Eye (tissue), 1 donor: ENCODE measurements around the gene RCBTB2.
"Not testable (repeated sequence)": the region's sequence is repeated elsewhere in the genome, so short reads cannot be mapped to it uniquely, and the experiment has no call there.

ENCODE experiments used
- DNase-seq: peaks from one replicate; pipeline ENCODE4 v3.0.0-alpha.2; 2015

The RCBTB2 gene

GRCh38 chr13:48532506-48533499, at the start of gene RCBTB2:
RCBTB2 (minus strand) TSS chr13:48533080; CDS start chr13:48521939, 11,141 bp downstream.
- DNase-seq = peak; percentile 100

- no peak for DNase-seq
Observed at GRCh38 chr13:48582084-48582483, 49.2 kb upstream of the RCBTB2 start.

GRCh38 chr13:48580896-48581295, 48.0 kb upstream of the RCBTB2 start:
- no peak for DNase-seq

- DNase-seq = peak; percentile 92
Observed at GRCh38 chr13:48580185-48580803, 47.4 kb upstream of the RCBTB2 start.

GRCh38 chr13:48579919-48580180, 47.0 kb upstream of the RCBTB2 start:
- DNase-seq = not testable (repeated sequence)

- DNase-seq = no peak
Observed at GRCh38 chr13:48579165-48579918, 46.5 kb upstream of the RCBTB2 start.

GRCh38 chr13:48578516-48579164, 45.8 kb upstream of the RCBTB2 start:
- DNase-seq = no peak

- no peak for DNase-seq
Observed at GRCh38 chr13:48576448-48577010, 43.6 kb upstream of the RCBTB2 start.

- no peak for DNase-seq
Observed at GRCh38 chr13:48575031-48575430, 42.2 kb upstream of the RCBTB2 start.

- DNase-seq = no peak
Observed at GRCh38 chr13:48574041-48574796, 41.3 kb upstream of the RCBTB2 start.

- DNase-seq = no peak
Observed at GRCh38 chr13:48573213-48574007, 40.5 kb upstream of the RCBTB2 start.

GRCh38 chr13:48571126-48571913, 38.4 kb upstream of the RCBTB2 start:
- peak; percentile 66 for DNase-seq

- DNase-seq = no peak
Observed at GRCh38 chr13:48570216-48570828, 37.4 kb upstream of the RCBTB2 start.

- DNase-seq = no peak
Observed at GRCh38 chr13:48569104-48569666, 36.3 kb upstream of the RCBTB2 start.

GRCh38 chr13:48568370-48569103, 35.7 kb upstream of the RCBTB2 start:
- no peak for DNase-seq

GRCh38 chr13:48567515-48568369, 34.9 kb upstream of the RCBTB2 start:
- DNase-seq = peak; percentile 59

- no peak for DNase-seq
Observed at GRCh38 chr13:48564056-48564455, 31.2 kb upstream of the RCBTB2 start.

- DNase-seq = no peak
Observed at GRCh38 chr13:48563626-48564025, 30.7 kb upstream of the RCBTB2 start.
